BJ (cell line): ENCODE data around the gene MEAK7. TPM values are rescaled to one million over a fixed set of nuclear protein-coding genes. Genes with fewer than 3 reads are reported as not detected.

ENCODE experiments used
- CTCF ChIA-PET: fragments of 350-600 bp; formaldehyde crosslinking; extraction: SDS; loops from one replicate; lab custom pipeline; 2021; ENCODE audit warnings: antibody characterized with exemption, inconsistent platforms; lab: Yijun Ruan, JAX
- POLR2A ChIA-PET: fragments of 300-600 bp; sonication (Branson Sonifier 250); formaldehyde crosslinking; extraction: SDS; loops from one replicate; lab custom pipeline; 2021; ENCODE audit warnings: antibody characterized with exemption; lab: Charles Lee
- DNase-seq: peaks from one replicate; pipeline ENCODE4 v3.0.0-alpha.2; 2011; ENCODE audit warnings: low read depth
- H3K27me3 ChIP-seq: 2 replicates; pipeline ENCODE4 v1.6.0; 2011; ENCODE audit warnings: low read length; ENCODE audit not compliant: control insufficient read depth, insufficient read depth
- H3K36me3 ChIP-seq: 2 replicates; pipeline ENCODE4 v1.5.1; 2011; ENCODE audit warnings: low read length; ENCODE audit not compliant: control insufficient read depth, insufficient read depth
- H3K4me3 ChIP-seq: 2 replicates; pipeline ENCODE4 v1.5.1; 2011; ENCODE audit warnings: low read depth, mild to moderate bottlenecking, control low read depth, low read length
- CTCF ChIP-seq: IDR thresholded peaks from 2 replicates; pipeline ENCODE4 v1.5.1; 2011; ENCODE audit warnings: low read depth, mild to moderate bottlenecking, control low read depth, inconsistent platforms, low read length, moderate library complexity; ENCODE audit not compliant: insufficient read depth
- polyA plus RNA-seq: library from polyadenylated mRNA; depleted of rRNA; stranded (reverse); fragments of >200 nt; gene quantifications from 2 replicates; pipeline ENCODE4 v1.2.3, GENCODE V29; 2011

Gene MEAK7
- polyA plus RNA-seq, 1 experiment = 41.2 TPM

- POLR2A ChIA-PET = no interaction called here
- Histone ChIP-seq H3K27me3 (no peaks in the 10 kb centered on the region), H3K36me3 (peaks cover 11% of the 10 kb centered on the region), H3K4me3 (no peak overlapping the region)
- CTCF ChIA-PET = interaction anchor here (1.0 kb wide), 1 partner anchor 14 kb away, joined by 4 read pairs; no protein-coding TSS in a partner anchor
- TF ChIP-seq CTCF = no peak
- no peak for DNase-seq
These were observed 41.9 kb downstream of the MEAK7 start for GRCh38 chr16:84462296-84463210.

- no peak for TF ChIP-seq CTCF
- POLR2A ChIA-PET = no interaction called here
- CTCF ChIA-PET = interaction anchor here (2.0 kb wide), 1 partner anchor 22 kb away, joined by 6 read pairs; no protein-coding TSS in a partner anchor
- Histone ChIP-seq H3K36me3 (peaks cover 11% of the 10 kb centered on the region), H3K27me3 (no peaks in the 10 kb centered on the region), H3K4me3 (no peak overlapping the region)
- no peak for DNase-seq
These were observed 42.8 kb downstream of the MEAK7 start for GRCh38 chr16:84461413-84462295.

- ChIA-PET CTCF (interaction anchor here (2.0 kb wide), 1 partner anchor 23 kb away, joined by 6 read pairs; no protein-coding TSS in a partner anchor), POLR2A (no interaction called here)
- DNase-seq = no peak
- no peak overlapping the region for H3K4me3 ChIP-seq
- no peaks in the 10 kb centered on the region for H3K27me3 ChIP-seq
- H3K36me3 ChIP-seq = peaks cover 11% of the 10 kb centered on the region
- TF ChIP-seq CTCF = no peak
These were observed 43.4 kb downstream of the MEAK7 start for GRCh38 chr16:84461029-84461412.

- Histone ChIP-seq H3K36me3 (peaks cover 11% of the 10 kb centered on the region), H3K4me3 (no peak overlapping the region), H3K27me3 (no peaks in the 10 kb centered on the region)
- DNase-seq = no peak
- ChIA-PET POLR2A (no interaction called here), CTCF (interaction anchor here (2.0 kb wide), 1 partner anchor 23 kb away, joined by 6 read pairs; no protein-coding TSS in a partner anchor)
- TF ChIP-seq CTCF = no peak
These were observed 43.9 kb downstream of the MEAK7 start for GRCh38 chr16:84460406-84461028.
